PC-9 (cell line): ENCODE data around the gene TMBIM6. TPM values are rescaled to one million over a fixed set of nuclear protein-coding genes. Genes with fewer than 3 reads are reported as not detected.

Source experiments
- BruUV-seq: library from RNA; stranded (reverse); fragments of 400-500 nt; replicated peaks from 2 replicates; lab custom pipeline; 2021; lab: Mats Ljungman, UMichigan
- CTCF ChIA-PET: fragments of 300-600 bp; sonication (Branson Sonifier 250); formaldehyde crosslinking; loops from one replicate; lab custom pipeline; 2022; ENCODE audit warnings: antibody characterized with exemption; lab: Charles Lee
- POLR2A ChIA-PET: fragments of 300-600 bp; sonication (Branson Sonifier 250); formaldehyde crosslinking; loops from one replicate; lab custom pipeline; 2022; ENCODE audit warnings: antibody characterized with exemption; ENCODE audit not compliant: unreplicated experiment; lab: Charles Lee
- DNase-seq, 2 experiments: peaks; one replicate each; pipeline versions ENCODE4 v3.0.0 to v3.0.0-alpha.2; 2015 to 2022; ENCODE audit warnings: mixed read lengths in 1 of 2
- H2AFZ ChIP-seq: fragments of 200-600 bp; sonication (generic); 2 replicates; pipeline ENCODE4 v1.8.1; 2017; ENCODE audit warnings: antibody characterized with exemption
- H3F3A ChIP-seq: fragments of 200-600 bp; sonication (generic); 2 replicates; pipeline ENCODE4 v1.8.1; 2017; ENCODE audit warnings: antibody characterized with exemption, mild to moderate bottlenecking, low read depth; ENCODE audit not compliant: insufficient read depth
- H3K27ac ChIP-seq: fragments of 200-600 bp; sonication (generic); 2 replicates; pipeline ENCODE4 v1.6.1; 2016; ENCODE audit warnings: mixed run types
- H3K27me3 ChIP-seq: fragments of 200-600 bp; sonication (generic); 2 replicates; pipeline ENCODE4 v1.6.1; 2016; ENCODE audit warnings: low read depth, mixed run types; ENCODE audit not compliant: insufficient read depth
- H3K36me3 ChIP-seq: fragments of 200-600 bp; sonication (generic); 2 replicates; pipeline ENCODE4 v1.6.1; 2016; ENCODE audit warnings: low read depth, mixed run types
- H3K4me1 ChIP-seq: fragments of 200-600 bp; sonication (generic); replicated peaks from 2 replicates; pipeline ENCODE4 v1.6.1; 2016; ENCODE audit warnings: mixed run types; ENCODE audit not compliant: insufficient read depth
- H3K4me2 ChIP-seq: fragments of 200-600 bp; sonication (generic); 2 replicates; pipeline ENCODE4 v1.6.1; 2017; ENCODE audit warnings: mixed run types
- H3K4me3 ChIP-seq: fragments of 200-600 bp; sonication (generic); 2 replicates; pipeline ENCODE4 v1.6.1; 2016; ENCODE audit warnings: mixed run types
- H3K79me2 ChIP-seq: fragments of 200-600 bp; sonication (generic); 2 replicates; pipeline ENCODE4 v1.6.1; 2017; ENCODE audit warnings: low read depth, mixed run types
- H3K9me2 ChIP-seq: fragments of 200-600 bp; sonication (generic); 2 replicates; pipeline ENCODE4 v1.8.1; 2017; ENCODE audit warnings: mild to moderate bottlenecking; ENCODE audit not compliant: insufficient read depth
- H3K9me3 ChIP-seq: fragments of 200-600 bp; sonication (generic); 2 replicates; pipeline ENCODE4 v1.8.1; 2016; ENCODE audit warnings: low read depth; ENCODE audit not compliant: insufficient read depth
- H4K20me1 ChIP-seq: fragments of 200-600 bp; sonication (generic); 2 replicates; pipeline ENCODE4 v1.8.1; 2017; ENCODE audit not compliant: insufficient read depth
- EZH2 ChIP-seq: fragments of 200-600 bp; sonication (generic); IDR thresholded peaks from 2 replicates; pipeline ENCODE4 v1.8.0; 2017; ENCODE audit warnings: antibody characterized with exemption, low read depth
- intact Hi-C: fragments of 100-400 bp; cut with micrococcal nuclease; formaldehyde crosslinking; loops from one replicate; pipeline ENCODE4 v1.10.0; 2022; ENCODE audit not compliant: unreplicated experiment
- total RNA-seq: library from RNA; stranded (reverse); gene quantifications from 2 replicates; pipeline ENCODE4 v1.2.3, GENCODE V29; 2021
- TF ChIP-seq, protein P1 (sequence below): fragments of 200-600 bp; sonication (generic); conservative IDR thresholded peaks from 2 replicates; pipeline ENCODE4 v1.6.1; 2017; ENCODE audit warnings: mixed run types, antibody characterized with exemption, mild to moderate bottlenecking, moderate library complexity

The TMBIM6 gene
- total RNA-seq, 1 experiment from 2014 or later = 690 TPM

DNA sequence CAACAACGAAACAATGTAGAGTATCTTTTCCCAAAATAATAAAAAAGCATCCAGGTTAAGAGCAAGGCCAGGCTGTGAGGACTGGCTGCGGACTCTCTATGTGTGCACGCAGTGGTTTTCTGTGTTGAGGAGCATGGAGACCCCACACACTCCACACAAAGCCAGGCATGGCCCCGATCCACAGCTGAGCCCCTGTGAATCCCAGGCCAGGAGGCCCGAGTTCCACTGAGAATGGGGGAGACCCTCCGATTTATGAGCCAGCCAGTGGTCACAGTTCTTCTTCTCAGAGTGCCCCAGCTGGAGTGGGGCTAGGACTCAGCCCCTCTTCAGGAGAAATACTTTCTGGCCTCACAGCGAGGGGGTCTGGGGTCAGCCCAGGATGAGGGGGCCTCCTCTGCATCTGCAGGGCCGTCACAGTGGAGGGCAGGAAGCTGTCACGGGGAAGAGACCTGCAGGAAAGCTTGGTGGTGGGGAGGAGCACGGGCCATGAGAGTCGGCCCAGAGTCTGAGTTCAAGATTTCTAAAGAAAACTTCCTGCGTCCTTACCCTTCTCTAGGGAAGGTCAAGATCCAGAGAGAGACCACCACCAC is 66.7 kb downstream of the TMBIM6 start:
- peaks cover 5% of the 10 kb centered on the region; the same call in 1 of the 2 replicates for H4K20me1 ChIP-seq
- H3K4me2 ChIP-seq = no peak overlapping the region
- no peaks in the 10 kb centered on the region for H3K9me3 ChIP-seq
- no peaks in the 10 kb centered on the region for H3K27me3 ChIP-seq
- no peak for TF ChIP-seq EZH2
- TF ChIP-seq, protein P1, sequence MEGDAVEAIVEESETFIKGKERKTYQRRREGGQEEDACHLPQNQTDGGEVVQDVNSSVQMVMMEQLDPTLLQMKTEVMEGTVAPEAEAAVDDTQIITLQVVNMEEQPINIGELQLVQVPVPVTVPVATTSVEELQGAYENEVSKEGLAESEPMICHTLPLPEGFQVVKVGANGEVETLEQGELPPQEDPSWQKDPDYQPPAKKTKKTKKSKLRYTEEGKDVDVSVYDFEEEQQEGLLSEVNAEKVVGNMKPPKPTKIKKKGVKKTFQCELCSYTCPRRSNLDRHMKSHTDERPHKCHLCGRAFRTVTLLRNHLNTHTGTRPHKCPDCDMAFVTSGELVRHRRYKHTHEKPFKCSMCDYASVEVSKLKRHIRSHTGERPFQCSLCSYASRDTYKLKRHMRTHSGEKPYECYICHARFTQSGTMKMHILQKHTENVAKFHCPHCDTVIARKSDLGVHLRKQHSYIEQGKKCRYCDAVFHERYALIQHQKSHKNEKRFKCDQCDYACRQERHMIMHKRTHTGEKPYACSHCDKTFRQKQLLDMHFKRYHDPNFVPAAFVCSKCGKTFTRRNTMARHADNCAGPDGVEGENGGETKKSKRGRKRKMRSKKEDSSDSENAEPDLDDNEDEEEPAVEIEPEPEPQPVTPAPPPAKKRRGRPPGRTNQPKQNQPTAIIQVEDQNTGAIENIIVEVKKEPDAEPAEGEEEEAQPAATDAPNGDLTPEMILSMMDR = no peak
- H3K36me3 ChIP-seq = no peaks in the 10 kb centered on the region
- no TSS peak for BruUV-seq
- no peaks in the 10 kb centered on the region for H3F3A ChIP-seq
- intact Hi-C loops = no loop called here
- no peaks in the 10 kb centered on the region for H3K4me1 ChIP-seq
- no peak for DNase-seq
- ChIA-PET CTCF (no interaction called here), POLR2A (interaction anchor here (0.6 kb wide), 1 partner anchor 427 kb away, joined by 26 read pairs; no protein-coding TSS in a partner anchor)
- H3K79me2 ChIP-seq = no peaks in the 10 kb centered on the region
- H3K27ac ChIP-seq = no peak overlapping the region
- H2AFZ ChIP-seq = no peak overlapping the region
- H3K9me2 ChIP-seq = no peaks in the 10 kb centered on the region
- no peak overlapping the region for H3K4me3 ChIP-seq

DNA sequence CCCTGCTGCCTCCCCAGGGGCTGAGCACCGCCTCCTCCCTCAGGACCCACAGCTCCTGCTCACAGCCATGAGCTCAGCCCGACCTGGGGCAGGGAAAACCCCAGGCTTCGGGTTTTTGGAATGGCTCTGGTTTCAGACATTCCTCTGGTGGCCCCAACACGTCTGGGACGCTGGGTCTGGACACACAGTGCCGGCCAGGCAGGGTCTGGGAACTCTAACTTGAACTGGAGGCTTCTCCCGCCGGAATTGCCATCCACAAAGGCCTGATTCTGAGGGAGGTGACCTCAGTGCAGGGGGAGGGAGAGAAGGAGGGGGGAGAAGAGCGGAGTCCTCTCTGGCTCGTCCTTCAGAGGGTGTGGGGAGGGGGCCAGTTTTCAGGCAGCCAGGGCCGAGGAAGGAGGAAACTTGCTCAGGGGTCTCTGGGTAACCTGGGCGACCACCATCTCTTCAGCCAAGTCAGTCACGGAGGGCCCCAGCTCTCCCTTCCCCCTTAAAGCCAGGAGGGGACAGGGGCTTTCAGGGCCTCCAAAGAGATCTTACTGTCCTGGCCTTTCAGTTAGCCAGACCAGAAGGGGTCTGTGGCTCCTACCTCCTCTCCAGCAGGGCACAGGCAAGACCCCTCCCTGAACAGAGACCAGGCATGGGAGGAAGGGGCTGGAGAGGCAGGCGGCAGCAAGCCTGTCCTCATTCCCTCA is 67.5 kb downstream of the TMBIM6 start:
- H3K4me2 ChIP-seq = no peak overlapping the region
- H3K27me3 ChIP-seq = no peaks in the 10 kb centered on the region
- no peaks in the 10 kb centered on the region for H3K9me3 ChIP-seq
- no peak for TF ChIP-seq EZH2
- TF ChIP-seq, protein P1 = no peak
- H3K79me2 ChIP-seq = no peaks in the 10 kb centered on the region
- H3K36me3 ChIP-seq = no peaks in the 10 kb centered on the region
- H4K20me1 ChIP-seq = peaks cover 5% of the 10 kb centered on the region; the same call in 1 of the 2 replicates
- ChIA-PET CTCF (interaction anchor here (0.6 kb wide), 1 partner anchor 24 kb away, joined by 3 read pairs; no protein-coding TSS in a partner anchor), POLR2A (interaction anchor here (0.6 kb wide), 1 partner anchor 426 kb away, joined by 26 read pairs; no protein-coding TSS in a partner anchor)
- DNase-seq = no peak
- no peak overlapping the region for H3K4me3 ChIP-seq
- no peak overlapping the region for H3K27ac ChIP-seq
- no peaks in the 10 kb centered on the region for H3K4me1 ChIP-seq
- intact Hi-C loops = no loop called here
- H3F3A ChIP-seq = no peaks in the 10 kb centered on the region
- no peaks in the 10 kb centered on the region for H3K9me2 ChIP-seq
- BruUV-seq = no TSS peak
- H2AFZ ChIP-seq = no peak overlapping the region

DNA sequence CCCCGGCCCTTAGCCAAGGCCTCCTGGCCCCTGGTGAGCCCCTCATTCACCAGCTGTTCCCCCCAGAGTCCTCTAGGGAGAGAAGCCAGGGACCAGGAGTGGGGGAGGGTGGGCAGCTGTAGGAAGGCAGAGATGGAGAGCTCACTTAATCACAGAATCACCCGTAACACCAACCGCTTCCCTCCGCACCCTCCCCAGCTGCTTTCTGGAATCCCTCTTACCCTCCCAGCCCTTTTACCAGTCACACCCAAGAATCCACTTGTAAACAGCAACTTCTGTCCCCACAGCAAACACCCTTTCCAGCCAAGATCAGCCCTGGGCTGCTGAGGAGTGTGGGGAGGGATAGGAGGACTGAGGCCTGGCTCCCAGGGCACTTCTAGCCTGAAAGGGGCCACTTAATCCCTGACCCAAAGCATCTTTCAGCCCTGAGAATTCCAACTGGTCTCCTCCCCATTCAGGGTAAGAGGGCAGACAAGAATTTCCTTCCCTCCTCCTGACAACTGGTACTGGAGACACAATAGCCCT is 68.1 kb downstream of the TMBIM6 start:
- H3K27ac ChIP-seq = no peak overlapping the region
- DNase-seq = no peak
- TF ChIP-seq, protein P1 = no peak
- no peak for TF ChIP-seq EZH2
- intact Hi-C loops = no loop called here
- H3K4me2 ChIP-seq = no peak overlapping the region
- H3K9me2 ChIP-seq = no peaks in the 10 kb centered on the region
- H3K4me3 ChIP-seq = no peak overlapping the region
- ChIA-PET POLR2A (no interaction called here), CTCF (no interaction called here)
- no peak overlapping the region for H2AFZ ChIP-seq
- H3F3A ChIP-seq = no peaks in the 10 kb centered on the region
- H3K9me3 ChIP-seq = no peaks in the 10 kb centered on the region
- H3K4me1 ChIP-seq = no peaks in the 10 kb centered on the region
- peaks cover 5% of the 10 kb centered on the region; the same call in 1 of the 2 replicates for H4K20me1 ChIP-seq
- H3K36me3 ChIP-seq = no peaks in the 10 kb centered on the region
- H3K27me3 ChIP-seq = no peaks in the 10 kb centered on the region
- BruUV-seq = no TSS peak
- no peaks in the 10 kb centered on the region for H3K79me2 ChIP-seq
